ENCODE data around the gene CCDC186.

DNA sequence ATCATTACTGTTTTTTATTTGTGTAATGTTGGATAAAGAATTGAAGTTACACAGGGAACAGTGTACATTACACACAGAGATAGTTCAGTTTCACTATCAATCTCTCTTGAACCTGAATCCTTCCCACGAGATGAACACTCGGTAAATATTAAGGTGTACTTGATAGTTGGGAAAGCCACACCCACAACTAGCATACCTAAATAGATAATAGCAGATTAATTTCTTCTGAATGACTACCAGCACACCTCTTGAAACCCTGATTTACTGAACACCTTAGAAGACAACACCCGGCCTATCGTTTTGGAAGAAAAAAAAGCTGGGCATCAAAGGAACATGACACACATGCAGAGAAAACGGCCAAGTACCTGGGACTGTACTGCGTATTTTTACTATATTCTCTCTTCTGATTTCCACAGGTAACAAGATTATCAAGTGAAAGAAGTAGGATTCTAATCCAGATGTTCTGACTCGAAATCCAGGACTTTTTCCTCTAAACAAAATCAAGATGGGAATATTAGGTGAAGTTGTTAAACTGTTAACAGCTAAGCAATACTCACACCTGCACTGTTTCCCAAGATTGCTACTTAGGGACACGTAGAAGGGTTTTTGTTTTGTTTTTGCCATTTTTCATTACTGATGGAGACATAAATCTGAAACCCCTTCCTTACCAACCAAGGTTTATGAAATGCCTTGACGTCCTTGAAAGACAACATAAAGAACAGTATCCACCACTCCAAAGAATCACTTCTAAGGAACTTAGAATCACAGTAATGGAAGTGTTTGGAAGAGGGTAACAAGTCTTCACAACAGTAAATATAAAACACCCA lies 1.0 kb downstream of the CCDC186 start:
- TF ChIP-seq CTCF (IDR thresholded peaks at IDR 0.05) (no peak), POLR2A (IDR thresholded peaks at IDR 0.05) (no peak), POLR2AphosphoS5 (IDR thresholded peaks at IDR 0.05) (peak; percentile 20)
